ENCODE data around the gene LMF1. TPM values are rescaled to one million over a fixed set of nuclear protein-coding genes. Genes with fewer than 3 reads are reported as not detected.

LMF1 gene
- total and polyA plus RNA-seq, 7 experiments from 2014 or later: 10.6 to 63.1 (median 41.3) TPM

DNA sequence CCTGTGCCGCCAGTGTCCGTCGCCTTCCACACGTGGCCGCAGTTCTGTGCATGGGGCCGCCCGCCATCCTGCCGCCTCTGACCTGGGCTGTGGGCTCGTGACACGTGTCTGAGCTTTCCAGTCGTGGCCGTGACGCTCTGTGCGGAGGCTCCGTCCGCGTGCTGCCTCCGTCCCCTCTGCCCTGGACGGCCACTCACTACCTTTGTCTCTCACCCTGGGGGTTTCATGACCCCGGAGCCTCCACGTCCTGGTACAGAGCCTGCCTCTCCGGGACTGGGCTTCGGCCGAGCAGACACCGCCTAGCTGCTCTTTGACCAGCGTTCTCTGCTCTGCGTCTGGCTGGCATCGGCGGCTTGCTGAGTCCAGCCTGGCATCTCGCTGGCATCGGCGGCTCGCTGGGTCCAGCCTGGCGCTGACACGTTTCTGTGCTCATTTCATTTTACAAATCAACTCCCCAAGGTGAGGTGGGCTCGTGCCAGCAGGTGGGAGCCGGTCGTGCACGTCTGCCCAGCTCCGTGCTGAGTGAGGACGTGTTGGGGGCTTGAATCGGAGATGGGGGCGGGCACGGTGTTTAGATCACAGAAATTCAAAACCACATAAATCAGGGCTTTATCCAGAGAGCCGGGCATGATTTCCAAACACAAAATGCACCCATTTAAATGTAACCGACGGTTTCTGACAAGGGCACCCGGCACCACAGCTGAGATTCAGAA, 126.0 kb downstream of the LMF1 start:
- ChIA-PET POLR2A (no interaction called here), CTCF (no interaction called here)
- no peaks in the 10 kb centered on the region for H3K4me1 Mint-ChIP-seq

DNA sequence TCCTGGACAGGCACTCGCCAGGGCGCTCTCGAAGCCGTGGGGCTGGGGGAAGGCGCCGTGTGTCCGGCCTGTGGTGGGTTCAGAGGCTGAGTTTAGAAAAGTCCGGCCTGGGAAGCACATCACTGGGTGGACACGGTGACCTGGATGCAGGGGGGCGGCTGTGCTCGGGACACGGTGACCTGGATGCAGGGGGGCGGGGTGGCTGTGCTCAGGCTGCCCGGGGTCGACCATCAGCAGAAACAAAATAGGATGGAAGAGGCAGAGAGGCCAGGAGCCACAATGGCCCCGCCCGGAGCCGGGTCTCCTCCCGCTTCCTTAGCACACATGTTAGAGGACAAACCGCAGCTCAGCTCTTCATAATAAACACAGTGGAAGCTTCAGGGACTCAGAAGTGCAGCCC, 127.0 kb downstream of the LMF1 start:
- no peak for ATAC-seq
- POLR2A ChIA-PET: interaction anchor here (0.7 kb wide), 1 partner anchor 1323 kb away, joined by 3 read pairs; no protein-coding TSS in a partner anchor
- intact Hi-C loops (cut with micrococcal nuclease): no loop called here
- Histone ChIP-seq H3K4me3 (ENCODE audit: low read length) (no peak overlapping the region), H3K9me3 (ENCODE audit: control insufficient read depth in 2 of 3, low read length in 3 of 3) (no peaks in the 10 kb centered on the region), H3K4me1 (ENCODE audit: control insufficient read depth in 2 of 2, insufficient read depth in 2 of 2, low read length in 2 of 2) (no peaks in the 10 kb centered on the region), H3K27me3 (ENCODE audit: control insufficient read depth in 2 of 2, insufficient read depth in 2 of 2, low read length in 2 of 2) (no peaks in the 10 kb centered on the region), H3K36me3 (ENCODE audit: control insufficient read depth in 2 of 3, insufficient read depth in 3 of 3, low read length in 3 of 3) (no peaks in the 10 kb centered on the region), H3K27ac (ENCODE audit: low read depth, low read length) (no peak overlapping the region)
- Mint-ChIP-seq H3K4me1 (no peaks in the 10 kb centered on the region), H3K9me3 (peaks cover 0 to 8% (median 0%) of the 10 kb centered on the region in 11 donors), H3K27ac (no peak overlapping the region), H3K36me3 (no peaks in the 10 kb centered on the region), H3K27me3 (no peaks in the 10 kb centered on the region), H3K4me3 (no peak overlapping the region)
- CTCF ChIA-PET: no interaction called here
- no peak for DNase-seq

More for the DNA sequence above, 126.0 kb downstream of the LMF1 start:
- Histone ChIP-seq H3K4me3 (ENCODE audit: low read length) (no peak overlapping the region), H3K27me3 (ENCODE audit: control insufficient read depth in 2 of 2, insufficient read depth in 2 of 2, low read length in 2 of 2) (no peaks in the 10 kb centered on the region), H3K36me3 (ENCODE audit: control insufficient read depth in 2 of 3, insufficient read depth in 3 of 3, low read length in 3 of 3) (no peaks in the 10 kb centered on the region), H3K9me3 (ENCODE audit: control insufficient read depth in 2 of 3, low read length in 3 of 3) (no peaks in the 10 kb centered on the region), H3K4me1 (ENCODE audit: control insufficient read depth in 2 of 2, insufficient read depth in 2 of 2, low read length in 2 of 2) (no peaks in the 10 kb centered on the region), H3K27ac (ENCODE audit: low read depth, low read length) (no peak overlapping the region)
- H3K27ac Mint-ChIP-seq: no peak overlapping the region
- no peak overlapping the region for H3K4me3 Mint-ChIP-seq
- no peaks in the 10 kb centered on the region for H3K36me3 Mint-ChIP-seq
- DNase-seq: no peak
- no peaks in the 10 kb centered on the region for H3K27me3 Mint-ChIP-seq
- H3K9me3 Mint-ChIP-seq: peaks cover 0 to 10% (median 0%) of the 10 kb centered on the region in 11 donors
- ATAC-seq: no peak
- intact Hi-C loops (cut with micrococcal nuclease): no loop called here

DNA sequence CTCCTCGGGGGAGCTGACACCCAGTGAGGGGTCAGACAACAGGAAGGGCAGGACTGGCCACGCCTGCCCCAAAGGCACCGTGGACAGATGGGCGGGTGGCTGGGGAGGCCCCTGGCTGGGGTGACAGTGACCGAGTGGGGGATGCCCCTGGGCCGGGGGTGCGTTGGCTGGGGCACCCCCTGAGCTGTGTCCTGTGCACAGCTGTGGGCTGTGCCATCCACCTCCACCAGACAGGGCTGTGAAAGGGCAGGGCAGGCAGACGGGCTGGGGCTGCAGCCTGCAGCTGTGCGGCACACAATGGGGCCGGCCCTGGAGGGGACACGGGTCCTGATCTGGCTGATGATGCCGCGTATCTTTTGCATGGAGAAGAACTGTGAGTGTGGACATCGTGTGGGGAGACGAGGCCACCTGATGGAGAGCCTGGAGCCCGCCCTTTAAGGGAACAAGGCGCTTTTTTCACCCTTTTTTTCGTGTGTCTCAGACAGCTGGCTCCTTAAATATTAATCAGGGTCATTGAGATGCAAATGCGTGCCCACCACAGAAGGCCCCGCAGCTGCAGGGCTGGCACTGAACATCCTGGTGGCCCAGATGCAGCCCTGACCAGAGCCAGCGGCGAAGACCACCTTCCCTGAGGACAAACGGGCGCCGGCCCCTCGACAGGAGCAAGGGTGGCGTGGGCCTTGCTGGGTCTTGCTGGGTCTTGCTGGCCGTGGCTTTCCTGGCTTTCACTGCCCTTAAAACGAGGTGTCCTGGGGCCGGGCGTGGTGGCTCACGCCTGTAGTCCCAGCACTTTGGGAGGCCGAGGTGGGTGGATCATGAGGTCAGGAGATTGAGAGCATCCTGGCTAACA, 127.8 kb downstream of the LMF1 start:
- Mint-ChIP-seq H3K27ac (no peak overlapping the region), H3K4me3 (no peak overlapping the region), H3K4me1 (no peaks in the 10 kb centered on the region), H3K36me3 (no peaks in the 10 kb centered on the region), H3K27me3 (peaks cover 0 to 5% (median 0%) of the 10 kb centered on the region in 5 donors), H3K9me3 (peaks cover 0 to 8% (median 2%) of the 10 kb centered on the region in 11 donors)
- ChIA-PET POLR2A (no interaction called here), CTCF (no interaction called here)
- ATAC-seq: no peak
- H3K27ac ChIP-seq (ENCODE audit: low read depth, low read length): no peak overlapping the region
- H3K4me1 ChIP-seq (ENCODE audit: control insufficient read depth in 2 of 2, insufficient read depth in 2 of 2, low read length in 2 of 2): no peaks in the 10 kb centered on the region
- H3K27me3 ChIP-seq (ENCODE audit: control insufficient read depth in 2 of 2, insufficient read depth in 2 of 2, low read length in 2 of 2): no peaks in the 10 kb centered on the region
- intact Hi-C loops (cut with micrococcal nuclease): no loop called here
- no peak for DNase-seq
- H3K36me3 ChIP-seq (ENCODE audit: control insufficient read depth in 2 of 3, insufficient read depth in 3 of 3, low read length in 3 of 3): no peaks in the 10 kb centered on the region
- H3K9me3 ChIP-seq (ENCODE audit: control insufficient read depth in 2 of 3, low read length in 3 of 3): no peaks in the 10 kb centered on the region
- no peak overlapping the region for H3K4me3 ChIP-seq (ENCODE audit: low read length)

DNA sequence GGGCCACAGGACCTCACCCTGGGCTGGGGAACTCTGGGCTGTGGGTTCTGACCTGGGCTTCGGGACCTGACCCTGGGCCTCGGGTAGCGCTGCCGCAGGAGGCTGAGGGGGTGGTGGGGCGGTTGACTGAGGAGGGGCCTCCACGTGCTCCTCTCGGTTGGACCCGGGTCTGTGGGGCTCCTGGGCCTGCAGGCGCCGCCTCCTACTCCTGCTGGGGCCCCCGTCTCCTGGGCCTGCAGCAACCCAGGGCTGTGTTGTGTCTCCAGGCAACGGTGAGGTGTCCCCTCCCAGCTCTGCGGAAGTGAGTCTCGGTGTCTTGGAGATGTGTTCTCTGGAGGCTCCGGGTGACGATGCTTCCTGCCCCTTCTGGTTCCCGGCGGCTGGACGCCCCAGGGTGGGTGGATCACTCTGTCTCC, 128.7 kb downstream of the LMF1 start:
- Mint-ChIP-seq H3K27me3 (peaks cover 0 to 5% (median 0%) of the 10 kb centered on the region in 5 donors), H3K4me3 (no peak overlapping the region), H3K36me3 (no peaks in the 10 kb centered on the region), H3K9me3 (peaks cover 0 to 15% (median 3%) of the 10 kb centered on the region in 11 donors), H3K4me1 (no peaks in the 10 kb centered on the region), H3K27ac (peak overlapping the region in 1 of 9 donors; percentile 68)
- ChIA-PET CTCF (no interaction called here), POLR2A (no interaction called here)
- Histone ChIP-seq H3K27me3 (ENCODE audit: control insufficient read depth in 2 of 2, insufficient read depth in 2 of 2, low read length in 2 of 2) (no peaks in the 10 kb centered on the region), H3K4me1 (ENCODE audit: control insufficient read depth in 2 of 2, insufficient read depth in 2 of 2, low read length in 2 of 2) (no peaks in the 10 kb centered on the region), H3K36me3 (ENCODE audit: control insufficient read depth in 2 of 3, insufficient read depth in 3 of 3, low read length in 3 of 3) (no peaks in the 10 kb centered on the region), H3K4me3 (ENCODE audit: low read length) (no peak overlapping the region), H3K9me3 (ENCODE audit: control insufficient read depth in 2 of 3, low read length in 3 of 3) (peaks cover 0 to under 1% (median 0%) of the 10 kb centered on the region in 3 experiments), H3K27ac (ENCODE audit: low read depth, low read length) (no peak overlapping the region)
- DNase-seq (peak in 1 of 9 donors; percentile 16), ATAC-seq (peak; percentile 25)
- intact Hi-C loops (cut with micrococcal nuclease): no loop called here

DNA sequence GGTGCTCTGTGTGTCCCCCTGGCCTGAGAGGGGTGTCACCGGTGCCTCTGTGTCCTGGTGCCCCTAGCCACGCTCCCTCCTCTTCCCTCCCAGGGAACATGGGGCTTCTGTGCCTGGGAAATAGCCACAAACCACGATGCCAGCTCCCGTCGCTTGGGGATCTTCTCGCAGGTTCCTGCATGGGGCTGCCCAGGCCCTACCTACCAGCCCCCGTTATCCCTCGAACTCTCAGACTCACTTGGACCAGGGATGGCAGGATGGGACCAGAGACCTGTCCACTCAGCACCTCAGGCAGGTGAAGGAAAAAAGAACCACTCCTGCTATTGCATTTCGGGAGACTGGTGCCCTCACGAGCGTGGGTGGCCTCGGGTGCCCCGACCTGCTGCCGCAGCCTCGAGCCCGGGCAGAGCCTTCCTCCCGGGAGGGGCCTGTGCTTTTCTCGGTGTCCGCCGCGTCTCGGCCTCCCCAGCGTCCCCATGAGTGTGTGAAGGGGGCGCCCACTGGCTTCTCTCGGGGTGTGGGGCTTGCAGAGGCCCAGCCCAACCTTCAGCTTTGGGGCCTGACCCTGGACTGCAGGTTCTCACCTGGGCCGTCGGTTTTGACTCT, 129.2 kb downstream of the LMF1 start:
- H3K36me3 ChIP-seq (ENCODE audit: control insufficient read depth in 2 of 3, insufficient read depth in 3 of 3, low read length in 3 of 3): no peaks in the 10 kb centered on the region
- ChIA-PET CTCF (no interaction called here), POLR2A (no interaction called here)
- H3K36me3 Mint-ChIP-seq: peaks cover 0 to 1% (median 0%) of the 10 kb centered on the region in 5 donors
- no peaks in the 10 kb centered on the region for H3K4me1 ChIP-seq (ENCODE audit: control insufficient read depth in 2 of 2, insufficient read depth in 2 of 2, low read length in 2 of 2)
- peaks cover 0 to 5% (median 0%) of the 10 kb centered on the region in 5 donors for H3K27me3 Mint-ChIP-seq
- intact Hi-C loops (cut with micrococcal nuclease): no loop called here
- no peak overlapping the region for H3K27ac Mint-ChIP-seq
- no peaks in the 10 kb centered on the region for H3K4me1 Mint-ChIP-seq
- no peak overlapping the region for H3K27ac ChIP-seq (ENCODE audit: low read depth, low read length)
- DNase-seq (no peak), ATAC-seq (no peak)
- H3K4me3 Mint-ChIP-seq: no peak overlapping the region
- H3K4me3 ChIP-seq (ENCODE audit: low read length): no peak overlapping the region
- H3K9me3 ChIP-seq (ENCODE audit: control insufficient read depth in 2 of 3, low read length in 3 of 3): peaks cover 0 to 6% (median 0%) of the 10 kb centered on the region in 3 experiments
- peaks cover 0 to 20% (median 4%) of the 10 kb centered on the region in 11 donors for H3K9me3 Mint-ChIP-seq
- no peaks in the 10 kb centered on the region for H3K27me3 ChIP-seq (ENCODE audit: control insufficient read depth in 2 of 2, insufficient read depth in 2 of 2, low read length in 2 of 2)

DNA sequence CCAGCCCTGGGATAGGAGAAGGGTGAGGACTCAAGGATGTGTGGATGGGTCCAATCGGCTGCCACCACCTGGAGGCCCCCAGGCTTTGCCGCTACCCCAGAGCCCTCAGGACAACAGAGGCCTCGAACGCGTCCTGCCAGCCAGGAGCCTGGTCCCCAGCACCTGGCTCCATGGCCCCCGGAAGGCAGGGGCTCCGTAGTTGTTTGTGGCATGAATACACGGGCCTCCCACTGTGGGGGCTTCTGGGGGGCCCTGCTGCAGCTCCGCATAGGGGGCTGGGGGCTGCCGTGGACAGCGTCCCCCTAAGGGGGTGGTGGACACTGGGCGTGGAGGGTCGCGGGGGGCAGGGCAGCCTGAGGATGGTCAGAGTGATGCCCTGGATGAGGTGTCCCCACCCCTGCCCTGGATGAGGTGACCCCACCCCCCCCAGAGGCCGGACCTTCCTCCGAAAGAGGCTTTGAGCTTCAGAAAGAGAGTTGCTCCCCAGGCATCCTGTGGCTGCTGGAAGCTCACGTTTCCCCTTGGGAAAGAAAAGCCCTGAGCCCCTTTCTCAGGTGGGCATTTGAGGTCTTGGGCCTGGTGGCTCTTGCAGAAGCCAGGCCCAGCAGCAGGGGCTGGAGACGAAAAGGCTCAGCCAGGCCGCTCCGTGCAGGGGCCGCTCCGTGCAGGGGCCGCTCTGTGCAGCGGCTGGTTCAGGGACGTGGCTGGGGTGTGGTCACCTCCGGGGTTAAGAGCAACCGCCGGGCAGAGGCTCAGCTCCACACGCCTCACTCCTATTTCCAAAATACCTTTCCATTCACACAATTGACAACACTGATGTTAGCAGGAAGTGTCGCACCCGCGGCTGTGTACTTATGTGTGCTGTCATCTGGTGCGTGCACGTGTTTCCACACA, 130.0 kb downstream of the LMF1 start:
- intact Hi-C loops (cut with micrococcal nuclease): no loop called here
- POLR2A ChIA-PET: no interaction called here
- Histone ChIP-seq H3K27ac (ENCODE audit: low read depth, low read length) (no peak overlapping the region), H3K9me3 (ENCODE audit: control insufficient read depth in 2 of 3, low read length in 3 of 3) (peaks cover 0 to 13% (median 0%) of the 10 kb centered on the region in 3 experiments), H3K4me1 (ENCODE audit: control insufficient read depth in 2 of 2, insufficient read depth in 2 of 2, low read length in 2 of 2) (no peaks in the 10 kb centered on the region), H3K27me3 (ENCODE audit: control insufficient read depth in 2 of 2, insufficient read depth in 2 of 2, low read length in 2 of 2) (no peaks in the 10 kb centered on the region), H3K4me3 (ENCODE audit: low read length) (no peak overlapping the region), H3K36me3 (ENCODE audit: control insufficient read depth in 2 of 3, insufficient read depth in 3 of 3, low read length in 3 of 3) (no peaks in the 10 kb centered on the region)
- Mint-ChIP-seq H3K4me1 (no peaks in the 10 kb centered on the region), H3K9me3 (peaks cover 0 to 28% (median 8%) of the 10 kb centered on the region in 11 donors), H3K4me3 (no peak overlapping the region), H3K27ac (no peak overlapping the region), H3K36me3 (peaks cover 0 to 5% (median 0%) of the 10 kb centered on the region in 5 donors), H3K27me3 (peaks cover 0 to 5% (median 0%) of the 10 kb centered on the region in 5 donors)
- CTCF ChIA-PET: no interaction called here
- no peak for DNase-seq
- no peak for ATAC-seq

All from naive thymus-derived CD4-positive, alpha-beta T cell (primary cell).